Measurements from ENCODE around the gene CDC14B. TPM values are rescaled to one million over a fixed set of nuclear protein-coding genes. Genes with fewer than 3 reads are reported as not detected.

CDC14B gene
- total and polyA plus RNA-seq, 2 donors (not counting 1 experiment from before 2014, with no cell fraction given): 2.8 to 8.5 TPM

DNA sequence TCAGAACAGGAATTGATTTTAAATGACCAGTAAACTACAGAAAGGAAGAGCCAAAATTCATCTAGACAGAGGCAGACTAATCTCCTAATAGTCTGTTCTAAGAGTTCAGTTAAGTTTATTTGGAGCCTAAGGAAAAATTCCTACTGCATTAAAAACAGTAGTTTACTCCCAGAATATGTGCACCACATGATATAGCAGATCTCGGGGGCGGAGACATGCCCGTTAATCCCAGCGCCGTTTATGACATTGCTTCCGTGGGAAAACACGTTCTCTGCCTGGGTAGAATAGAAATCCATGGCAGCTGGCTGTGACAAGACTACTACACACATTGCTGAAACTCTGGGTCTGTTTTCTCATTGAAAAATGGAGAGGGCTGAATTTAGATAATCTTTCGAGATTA, 158.3 kb downstream of the CDC14B start:
- Histone ChIP-seq H3K9ac (ENCODE audit: low read length) (no peak overlapping the region), H3K4me1 (ENCODE audit: control insufficient read depth in 2 of 2, insufficient read depth in 2 of 2, low read length in 2 of 2) (no peaks in the 10 kb centered on the region), H3K27ac (ENCODE audit: low read length in 2 of 2) (no peak overlapping the region), H3K79me2 (ENCODE audit: control insufficient read depth, insufficient read depth, low read length) (no peaks in the 10 kb centered on the region), H4K20me1 (ENCODE audit: control insufficient read depth, insufficient read depth, low read length, poor library complexity, severe bottlenecking) (no peaks in the 10 kb centered on the region), H3K27me3 (replicated peaks in 1 of 4; ENCODE audit: control extremely low read depth in 1 of 4, control insufficient read depth in 3 of 4, insufficient read depth in 4 of 4, low read length in 3 of 4) (no peaks in the 10 kb centered on the region), H3K36me3 (replicated peaks in 1 of 2; ENCODE audit: control extremely low read depth in 1 of 2, control insufficient read depth in 1 of 2, extremely low read depth in 1 of 2, insufficient read depth in 2 of 2, low read length in 1 of 2) (no peaks in the 10 kb centered on the region), H3K4me3 (ENCODE audit: control extremely low read depth in 1 of 5, extremely low read depth in 1 of 5, insufficient read depth in 1 of 5, low read depth in 2 of 5, low read length in 4 of 5) (no peak overlapping the region), H3K9me3 (ENCODE audit: control extremely low read depth in 1 of 3, control insufficient read depth in 2 of 3, insufficient read depth in 1 of 3, low read length in 2 of 3) (no peaks in the 10 kb centered on the region), H2AFZ (ENCODE audit: insufficient read depth, low read depth, low read length, poor library complexity, severe bottlenecking) (no peak overlapping the region), H3K4me2 (replicated peaks; ENCODE audit: low read depth, low read length, poor library complexity, severe bottlenecking) (no peak overlapping the region)
- no peaks in the 10 kb centered on the region for H3K4me1 Mint-ChIP-seq
- ChIA-PET POLR2A (no interaction called here), CTCF (no interaction called here)
- ATAC-seq (ENCODE audit: low read depth) (no peak), DNase-seq (no peak)
- no peak overlapping the region for H3K4me3 Mint-ChIP-seq
- TF ChIP-seq EZH2 (IDR thresholded peaks at IDR 0.05; ENCODE audit: borderline replicate concordance, insufficient read depth, low read depth, low read length, poor library complexity, severe bottlenecking) (no peak), CTCF (IDR thresholded peaks at IDR 0.05) (no peak)
- H3K9me3 Mint-ChIP-seq (ENCODE audit: insufficient read depth): no peaks in the 10 kb centered on the region
- intact Hi-C loops (cut with micrococcal nuclease): no loop called here
- WGBS (ENCODE audit: insufficient coverage): 94% methylated on average over 3 of the region's 8 CpGs
- H3K27ac Mint-ChIP-seq: no peak overlapping the region
- H3K27me3 Mint-ChIP-seq: no peaks in the 10 kb centered on the region

GRCh38 chr9:96460882-96461281, 158.8 kb downstream of the CDC14B start:
- Mint-ChIP-seq H3K27me3 (no peaks in the 10 kb centered on the region), H3K4me1 (no peaks in the 10 kb centered on the region), H3K27ac (no peak overlapping the region), H3K9me3 (ENCODE audit: insufficient read depth) (no peaks in the 10 kb centered on the region), H3K4me3 (no peak overlapping the region)
- H3K4me2 ChIP-seq (replicated peaks; ENCODE audit: low read depth, low read length, poor library complexity, severe bottlenecking): no peak overlapping the region
- H3K79me2 ChIP-seq (ENCODE audit: control insufficient read depth, insufficient read depth, low read length): no peaks in the 10 kb centered on the region
- DNase-seq: no peak
- no peaks in the 10 kb centered on the region for H3K9me3 ChIP-seq (ENCODE audit: control extremely low read depth in 1 of 3, control insufficient read depth in 2 of 3, insufficient read depth in 1 of 3, low read length in 2 of 3)
- no peak overlapping the region for H3K27ac ChIP-seq (ENCODE audit: low read length in 2 of 2)
- no peak for ATAC-seq (ENCODE audit: low read depth)
- TF ChIP-seq EZH2 (IDR thresholded peaks at IDR 0.05; ENCODE audit: borderline replicate concordance, insufficient read depth, low read depth, low read length, poor library complexity, severe bottlenecking) (no peak), CTCF (IDR thresholded peaks at IDR 0.05) (no peak)
- CTCF ChIA-PET: no interaction called here
- H3K4me1 ChIP-seq (ENCODE audit: control insufficient read depth in 2 of 2, insufficient read depth in 2 of 2, low read length in 2 of 2): no peaks in the 10 kb centered on the region
- no peak overlapping the region for H2AFZ ChIP-seq (ENCODE audit: insufficient read depth, low read depth, low read length, poor library complexity, severe bottlenecking)
- no peaks in the 10 kb centered on the region for H3K36me3 ChIP-seq (replicated peaks in 1 of 2; ENCODE audit: control extremely low read depth in 1 of 2, control insufficient read depth in 1 of 2, extremely low read depth in 1 of 2, insufficient read depth in 2 of 2, low read length in 1 of 2)
- H4K20me1 ChIP-seq (ENCODE audit: control insufficient read depth, insufficient read depth, low read length, poor library complexity, severe bottlenecking): no peaks in the 10 kb centered on the region
- no peak overlapping the region for H3K9ac ChIP-seq (ENCODE audit: low read length)
- intact Hi-C loops (cut with micrococcal nuclease): no loop called here
- H3K4me3 ChIP-seq (ENCODE audit: control extremely low read depth in 1 of 5, extremely low read depth in 1 of 5, insufficient read depth in 1 of 5, low read depth in 2 of 5, low read length in 4 of 5): no peak overlapping the region
- POLR2A ChIA-PET: no interaction called here
- no peaks in the 10 kb centered on the region for H3K27me3 ChIP-seq (replicated peaks in 1 of 4; ENCODE audit: control extremely low read depth in 1 of 4, control insufficient read depth in 3 of 4, insufficient read depth in 4 of 4, low read length in 3 of 4)

Data from B cell (primary cell).